Panc1 (cell line): ENCODE results near the gene EWSR1. TPM values are rescaled to one million over a fixed set of nuclear protein-coding genes. Genes with fewer than 3 reads are reported as not detected.

ENCODE experiments used
- ATAC-seq: fragments of 200-7000 bp; cut with Tn5 transposase; 2 replicates; pipeline ENCODE4 v1.9.1; 2020; ENCODE audit warnings: mild to moderate bottlenecking, moderate library complexity
- BruUV-seq: library from RNA; stranded (reverse); fragments of 400-500 nt; replicated peaks from 2 replicates; lab custom pipeline; 2021; lab: Mats Ljungman, UMichigan
- CTCF ChIA-PET: fragments of 300-600 bp; sonication (Branson Sonifier 250); formaldehyde crosslinking; loops from one replicate; lab custom pipeline; 2022; ENCODE audit warnings: antibody characterized with exemption; lab: Charles Lee
- POLR2A ChIA-PET: fragments of 300-600 bp; sonication (Branson Sonifier 250); formaldehyde crosslinking; loops from one replicate; lab custom pipeline; 2022; ENCODE audit warnings: antibody characterized with exemption; lab: Charles Lee
- DNase-seq: peaks from one replicate; pipeline ENCODE4 v3.0.0-alpha.2; 2010; ENCODE audit warnings: low read depth, low spot score
- H3K27ac ChIP-seq: 2 replicates; pipeline ENCODE4 v1.5.1; 2011; ENCODE audit warnings: mild to moderate bottlenecking, low read length, inconsistent platforms
- H3K27me3 ChIP-seq: fragments of 200-500 bp; sonication (Bioruptor generic); 2 replicates; pipeline ENCODE4 v1.6.0; 2014; ENCODE audit warnings: low read length, inconsistent platforms; ENCODE audit not compliant: control insufficient read depth, insufficient read depth
- H3K36me3 ChIP-seq: fragments of 200-500 bp; sonication (Bioruptor generic); 2 replicates; pipeline ENCODE4 v1.5.1; 2014; ENCODE audit warnings: inconsistent platforms, mild to moderate bottlenecking, low read length, moderate library complexity; ENCODE audit not compliant: control insufficient read depth, insufficient read depth
- H3K4me1 ChIP-seq: 2 replicates; pipeline ENCODE4 v1.5.1; 2011; ENCODE audit warnings: inconsistent platforms, mild to moderate bottlenecking, low read length, moderate library complexity; ENCODE audit not compliant: control insufficient read depth, insufficient read depth
- H3K4me3 ChIP-seq, 2 experiments: 2 replicates each; pipeline ENCODE4 v1.5.1; 2011 to 2012; ENCODE audit warnings: low read depth in 2 of 2, low read length in 2 of 2, mild to moderate bottlenecking in 2 of 2, inconsistent platforms in 1 of 2, moderate library complexity in 1 of 2
- H3K9me3 ChIP-seq: fragments of 200-500 bp; sonication (Bioruptor generic); 2 replicates; pipeline ENCODE4 v1.5.1; 2014; ENCODE audit warnings: low read depth, mild to moderate bottlenecking, inconsistent platforms, low read length, moderate library complexity; ENCODE audit not compliant: control insufficient read depth, insufficient read depth
- POLR2AphosphoS5 ChIP-seq: IDR thresholded peaks from 2 replicates; pipeline ENCODE4 v1.6.1; 2012; ENCODE audit warnings: mild to moderate bottlenecking, low read depth, low read length, moderate library complexity
- SIN3A ChIP-seq: IDR thresholded peaks from 2 replicates; pipeline ENCODE4 v1.6.1; 2012; ENCODE audit warnings: low read depth, mild to moderate bottlenecking, low read length, moderate library complexity, borderline replicate concordance; ENCODE audit not compliant: insufficient read depth
- TCF7L2 ChIP-seq: IDR thresholded peaks from 2 replicates; pipeline ENCODE4 v1.6.1; 2011; ENCODE audit warnings: mild to moderate bottlenecking, low read depth, low read length, inconsistent platforms
- in situ Hi-C: cut with HindIII; loops from 2 replicates; pipeline ENCODE4 v1.10.0; 2016; ENCODE audit warnings: low sequenced_read_pairs, low pct_unique_long_range_greater_than_20kb
- intact Hi-C: fragments of 100-400 bp; cut with micrococcal nuclease; formaldehyde crosslinking; loops from one replicate; pipeline ENCODE4 v1.10.0; 2022; ENCODE audit not compliant: unreplicated experiment
- total RNA-seq: library from RNA; stranded (reverse); gene quantifications from one replicate; pipeline ENCODE4 v1.2.1, GENCODE V29; 2021; ENCODE audit not compliant: unreplicated experiment
- TF ChIP-seq, protein P1 (sequence below), 2 experiments: IDR thresholded peaks; 2 replicates each; pipeline ENCODE4 v1.6.1; 2011 to 2012; ENCODE audit warnings: low read depth in 2 of 2, control low read depth in 1 of 2, low read length in 1 of 2, mild to moderate bottlenecking in 1 of 2, moderate library complexity in 1 of 2; ENCODE audit not compliant: insufficient read depth in 1 of 2
- TF ChIP-seq, protein P2 (sequence below): fragments of 450-650 bp; IDR thresholded peaks from 2 replicates; pipeline ENCODE4 v1.5.1; 2017; ENCODE audit warnings: mild to moderate bottlenecking

The EWSR1 gene
- total RNA-seq, 1 experiment from 2014 or later, result 272 TPM

DNA sequence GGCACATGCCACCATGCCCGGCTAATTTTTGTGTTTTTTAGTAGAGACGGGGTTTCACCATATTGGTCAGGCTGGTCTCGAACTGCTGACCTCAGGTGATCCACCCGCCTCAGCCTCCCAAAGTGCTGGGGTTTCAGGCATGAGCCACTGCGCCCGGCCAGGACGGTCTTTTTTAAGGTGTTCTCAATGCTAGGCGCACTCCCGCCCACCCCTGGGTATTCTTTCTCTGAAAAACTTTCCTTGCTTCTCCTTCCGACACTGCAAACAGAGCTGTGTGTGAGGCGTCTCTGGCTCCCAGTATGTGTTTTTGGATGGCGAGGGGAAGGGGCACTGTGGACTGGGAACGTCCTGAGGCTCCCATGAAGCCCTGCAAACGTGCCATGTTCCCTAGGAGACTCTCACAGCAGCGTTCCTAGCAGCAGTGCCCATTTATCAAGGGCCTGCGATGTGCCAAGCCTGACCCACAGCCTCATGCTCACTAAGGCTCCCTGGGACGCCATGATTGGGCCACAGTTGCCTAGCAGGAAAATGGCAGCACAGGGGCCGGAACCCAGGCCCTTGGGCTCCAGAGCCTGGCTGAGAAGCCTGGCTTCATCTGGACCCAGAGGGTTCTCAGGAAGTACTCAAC, 49.9 kb downstream of the EWSR1 start:
- in situ Hi-C loops, result no loop called here
- H3K4me3 ChIP-seq, result no peak overlapping the region
- no TSS peak for BruUV-seq
- DNase-seq (no peak), ATAC-seq (no peak)
- no peaks in the 10 kb centered on the region for H3K4me1 ChIP-seq
- POLR2A ChIA-PET, result no interaction called here
- TF ChIP-seq POLR2AphosphoS5 (no peak), TCF7L2 (no peak), SIN3A (no peak)
- TF ChIP-seq, protein P1, sequence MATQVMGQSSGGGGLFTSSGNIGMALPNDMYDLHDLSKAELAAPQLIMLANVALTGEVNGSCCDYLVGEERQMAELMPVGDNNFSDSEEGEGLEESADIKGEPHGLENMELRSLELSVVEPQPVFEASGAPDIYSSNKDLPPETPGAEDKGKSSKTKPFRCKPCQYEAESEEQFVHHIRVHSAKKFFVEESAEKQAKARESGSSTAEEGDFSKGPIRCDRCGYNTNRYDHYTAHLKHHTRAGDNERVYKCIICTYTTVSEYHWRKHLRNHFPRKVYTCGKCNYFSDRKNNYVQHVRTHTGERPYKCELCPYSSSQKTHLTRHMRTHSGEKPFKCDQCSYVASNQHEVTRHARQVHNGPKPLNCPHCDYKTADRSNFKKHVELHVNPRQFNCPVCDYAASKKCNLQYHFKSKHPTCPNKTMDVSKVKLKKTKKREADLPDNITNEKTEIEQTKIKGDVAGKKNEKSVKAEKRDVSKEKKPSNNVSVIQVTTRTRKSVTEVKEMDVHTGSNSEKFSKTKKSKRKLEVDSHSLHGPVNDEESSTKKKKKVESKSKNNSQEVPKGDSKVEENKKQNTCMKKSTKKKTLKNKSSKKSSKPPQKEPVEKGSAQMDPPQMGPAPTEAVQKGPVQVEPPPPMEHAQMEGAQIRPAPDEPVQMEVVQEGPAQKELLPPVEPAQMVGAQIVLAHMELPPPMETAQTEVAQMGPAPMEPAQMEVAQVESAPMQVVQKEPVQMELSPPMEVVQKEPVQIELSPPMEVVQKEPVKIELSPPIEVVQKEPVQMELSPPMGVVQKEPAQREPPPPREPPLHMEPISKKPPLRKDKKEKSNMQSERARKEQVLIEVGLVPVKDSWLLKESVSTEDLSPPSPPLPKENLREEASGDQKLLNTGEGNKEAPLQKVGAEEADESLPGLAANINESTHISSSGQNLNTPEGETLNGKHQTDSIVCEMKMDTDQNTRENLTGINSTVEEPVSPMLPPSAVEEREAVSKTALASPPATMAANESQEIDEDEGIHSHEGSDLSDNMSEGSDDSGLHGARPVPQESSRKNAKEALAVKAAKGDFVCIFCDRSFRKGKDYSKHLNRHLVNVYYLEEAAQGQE (IDR thresholded peaks at IDR 0.05; ENCODE audit: insufficient read depth in 1 of 2, low read depth in 2 of 2, low read length in 1 of 2), result no peak
- TF ChIP-seq, protein P2, sequence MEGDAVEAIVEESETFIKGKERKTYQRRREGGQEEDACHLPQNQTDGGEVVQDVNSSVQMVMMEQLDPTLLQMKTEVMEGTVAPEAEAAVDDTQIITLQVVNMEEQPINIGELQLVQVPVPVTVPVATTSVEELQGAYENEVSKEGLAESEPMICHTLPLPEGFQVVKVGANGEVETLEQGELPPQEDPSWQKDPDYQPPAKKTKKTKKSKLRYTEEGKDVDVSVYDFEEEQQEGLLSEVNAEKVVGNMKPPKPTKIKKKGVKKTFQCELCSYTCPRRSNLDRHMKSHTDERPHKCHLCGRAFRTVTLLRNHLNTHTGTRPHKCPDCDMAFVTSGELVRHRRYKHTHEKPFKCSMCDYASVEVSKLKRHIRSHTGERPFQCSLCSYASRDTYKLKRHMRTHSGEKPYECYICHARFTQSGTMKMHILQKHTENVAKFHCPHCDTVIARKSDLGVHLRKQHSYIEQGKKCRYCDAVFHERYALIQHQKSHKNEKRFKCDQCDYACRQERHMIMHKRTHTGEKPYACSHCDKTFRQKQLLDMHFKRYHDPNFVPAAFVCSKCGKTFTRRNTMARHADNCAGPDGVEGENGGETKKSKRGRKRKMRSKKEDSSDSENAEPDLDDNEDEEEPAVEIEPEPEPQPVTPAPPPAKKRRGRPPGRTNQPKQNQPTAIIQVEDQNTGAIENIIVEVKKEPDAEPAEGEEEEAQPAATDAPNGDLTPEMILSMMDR, result no peak
- no peaks in the 10 kb centered on the region for H3K36me3 ChIP-seq
- H3K27me3 ChIP-seq, result no peaks in the 10 kb centered on the region
- H3K9me3 ChIP-seq, result no peaks in the 10 kb centered on the region
- CTCF ChIA-PET, result no interaction called here
- H3K27ac ChIP-seq, result no peak overlapping the region
- intact Hi-C loops, result no loop called here

DNA sequence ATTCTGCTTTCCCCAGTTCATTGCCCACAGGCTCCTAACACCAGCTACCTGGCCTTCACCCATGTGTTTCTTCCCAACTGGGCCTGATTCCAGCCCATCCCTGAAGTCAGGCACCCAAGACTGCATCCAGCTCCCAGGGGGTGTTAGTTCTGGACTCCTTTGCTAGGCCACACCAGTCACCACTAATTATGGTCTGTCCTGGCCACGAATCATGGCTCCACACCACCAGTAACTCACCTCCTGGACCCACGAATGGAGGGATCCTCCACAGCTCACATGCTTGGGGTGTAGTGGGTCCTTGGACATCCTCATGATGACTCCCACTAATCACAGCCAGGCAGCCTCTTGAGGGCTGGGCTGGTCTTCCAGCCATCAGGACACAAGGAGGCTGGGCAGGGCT, 51.0 kb downstream of the EWSR1 start:
- Histone ChIP-seq H3K27me3 (no peaks in the 10 kb centered on the region), H3K4me3 (no peak overlapping the region), H3K27ac (no peak overlapping the region), H3K36me3 (no peaks in the 10 kb centered on the region), H3K4me1 (no peaks in the 10 kb centered on the region), H3K9me3 (no peaks in the 10 kb centered on the region)
- ChIA-PET CTCF (no interaction called here), POLR2A (no interaction called here)
- intact Hi-C loops, result no loop called here
- DNase-seq (no peak), ATAC-seq (no peak)
- TF ChIP-seq, protein P1 (IDR thresholded peaks at IDR 0.05; ENCODE audit: insufficient read depth in 1 of 2, low read depth in 2 of 2, low read length in 1 of 2), result no peak
- TF ChIP-seq TCF7L2 (no peak), SIN3A (no peak), POLR2AphosphoS5 (no peak)
- TF ChIP-seq, protein P2, result no peak
- in situ Hi-C loops, result no loop called here
- no TSS peak for BruUV-seq
